ENCODE results near the gene TWIST2.

The TWIST2 gene

GRCh38 chr2:238920053-238920452 is 72.2 kb downstream of the TWIST2 start:
- DNase-seq (ENCODE audit: low spot score) = no peak

- DNase-seq (ENCODE audit: low spot score) = no peak
These were observed 72.7 kb downstream of the TWIST2 start for GRCh38 chr2:238920601-238921001.

- no peak for DNase-seq (ENCODE audit: low spot score)
These were observed 73.4 kb downstream of the TWIST2 start for GRCh38 chr2:238921259-238921658.

GRCh38 chr2:238921681-238922319 is 73.9 kb downstream of the TWIST2 start:
- no peak for DNase-seq (ENCODE audit: low spot score)

GRCh38 chr2:238922435-238922834 is 74.5 kb downstream of the TWIST2 start:
- no peak for DNase-seq (ENCODE audit: low spot score)

GRCh38 chr2:238924032-238924431 is 76.1 kb downstream of the TWIST2 start:
- no peak for DNase-seq (ENCODE audit: low spot score)

- no peak for DNase-seq (ENCODE audit: low spot score)
These were observed 76.9 kb downstream of the TWIST2 start for GRCh38 chr2:238924796-238925195.

GRCh38 chr2:238925281-238925680 is 77.4 kb downstream of the TWIST2 start:
- DNase-seq (ENCODE audit: low spot score) = no peak

- DNase-seq (ENCODE audit: low spot score) = no peak
These were observed 78.1 kb downstream of the TWIST2 start for GRCh38 chr2:238925816-238926521.

GRCh38 chr2:238926761-238927611 is 79.1 kb downstream of the TWIST2 start:
- no peak for DNase-seq (ENCODE audit: low spot score)

GRCh38 chr2:238927746-238928519 is 80.0 kb downstream of the TWIST2 start:
- no peak for DNase-seq (ENCODE audit: low spot score)

GRCh38 chr2:238928520-238929241 is 80.8 kb downstream of the TWIST2 start:
- no peak for DNase-seq (ENCODE audit: low spot score)

- no peak for DNase-seq (ENCODE audit: low spot score)
These were observed 81.6 kb downstream of the TWIST2 start for GRCh38 chr2:238929242-238930081.

- no peak for DNase-seq (ENCODE audit: low spot score)
These were observed 82.3 kb downstream of the TWIST2 start for GRCh38 chr2:238930216-238930615.

GRCh38 chr2:238936162-238937052 is 88.5 kb downstream of the TWIST2 start:
- no peak for DNase-seq (ENCODE audit: low spot score)

- DNase-seq (ENCODE audit: low spot score) = no peak
These were observed 90.1 kb downstream of the TWIST2 start for GRCh38 chr2:238938003-238938400.

GRCh38 chr2:238938401-238939055 is 90.6 kb downstream of the TWIST2 start:
- no peak for DNase-seq (ENCODE audit: low spot score)

- no peak for DNase-seq (ENCODE audit: low spot score)
These were observed 91.2 kb downstream of the TWIST2 start for GRCh38 chr2:238939074-238939473.
